Epithelial cell of esophagus (primary cell): ENCODE results near the gene PSPH.
"Not testable (repeated sequence)": the region's sequence is repeated elsewhere in the genome, so short reads cannot be mapped to it uniquely, and the experiment has no call there.

Experiments
- DNase-seq: peaks from one replicate; pipeline ENCODE4 v3.0.0; 2010; ENCODE audit warnings: low read depth
- H3K4me3 ChIP-seq: 2 replicates; pipeline ENCODE4 v1.5.1; 2011; ENCODE audit warnings: mild to moderate bottlenecking, low read length, control low read depth
- TF ChIP-seq, protein P1 (sequence below): IDR thresholded peaks from 2 replicates; pipeline ENCODE4 v1.5.1; 2011; ENCODE audit warnings: low read depth, mild to moderate bottlenecking, low read length, control low read depth, inconsistent platforms; ENCODE audit not compliant: insufficient read depth; ENCODE audit errors: missing control alignments

Gene PSPH

DNA sequence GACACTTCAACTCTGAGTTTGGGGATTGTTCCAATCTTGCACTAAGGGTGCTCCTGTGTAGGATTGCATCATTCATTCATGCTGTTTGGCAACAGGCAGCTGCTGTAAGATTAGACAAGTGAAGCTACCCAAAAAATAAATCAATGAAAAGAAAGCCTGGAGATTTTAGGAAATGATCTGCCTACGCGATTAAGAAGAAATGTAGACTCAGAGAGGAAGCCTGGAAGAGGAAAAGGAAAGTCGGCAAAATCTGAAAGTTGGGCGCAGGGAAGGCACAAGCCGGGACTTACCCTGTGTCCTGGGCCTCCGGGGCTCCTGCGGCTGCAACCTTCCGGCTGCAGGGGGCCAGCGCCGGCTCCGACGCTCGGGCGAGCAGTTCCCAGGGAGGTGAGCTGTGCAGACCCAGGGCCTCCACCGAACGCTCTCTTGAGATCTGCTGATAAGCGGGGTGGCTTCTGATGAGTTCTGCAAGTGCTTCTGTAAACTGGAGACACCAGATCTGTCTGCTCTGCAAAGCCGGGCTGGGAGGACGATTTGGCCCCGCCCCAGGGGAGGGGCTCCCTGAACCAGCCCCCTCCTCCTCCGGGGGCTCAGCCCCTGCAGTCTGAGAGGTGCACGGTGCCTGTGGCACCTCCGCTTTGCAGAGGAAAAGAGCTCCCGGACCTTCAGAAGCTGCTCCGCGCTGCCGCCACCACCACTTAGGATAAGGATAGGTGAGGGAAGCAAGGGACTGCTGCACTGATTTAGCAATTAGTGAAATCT is 17.4 kb downstream of the PSPH start:
- TF ChIP-seq, protein P1, sequence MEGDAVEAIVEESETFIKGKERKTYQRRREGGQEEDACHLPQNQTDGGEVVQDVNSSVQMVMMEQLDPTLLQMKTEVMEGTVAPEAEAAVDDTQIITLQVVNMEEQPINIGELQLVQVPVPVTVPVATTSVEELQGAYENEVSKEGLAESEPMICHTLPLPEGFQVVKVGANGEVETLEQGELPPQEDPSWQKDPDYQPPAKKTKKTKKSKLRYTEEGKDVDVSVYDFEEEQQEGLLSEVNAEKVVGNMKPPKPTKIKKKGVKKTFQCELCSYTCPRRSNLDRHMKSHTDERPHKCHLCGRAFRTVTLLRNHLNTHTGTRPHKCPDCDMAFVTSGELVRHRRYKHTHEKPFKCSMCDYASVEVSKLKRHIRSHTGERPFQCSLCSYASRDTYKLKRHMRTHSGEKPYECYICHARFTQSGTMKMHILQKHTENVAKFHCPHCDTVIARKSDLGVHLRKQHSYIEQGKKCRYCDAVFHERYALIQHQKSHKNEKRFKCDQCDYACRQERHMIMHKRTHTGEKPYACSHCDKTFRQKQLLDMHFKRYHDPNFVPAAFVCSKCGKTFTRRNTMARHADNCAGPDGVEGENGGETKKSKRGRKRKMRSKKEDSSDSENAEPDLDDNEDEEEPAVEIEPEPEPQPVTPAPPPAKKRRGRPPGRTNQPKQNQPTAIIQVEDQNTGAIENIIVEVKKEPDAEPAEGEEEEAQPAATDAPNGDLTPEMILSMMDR = peak; percentile 19
- peak; percentile 73 for DNase-seq

GRCh38 chr7:56032578-56032977 is 18.7 kb downstream of the PSPH start:
- H3K4me3 ChIP-seq, DNase-seq: not testable (repeated sequence)

More for the DNA sequence above, 17.4 kb downstream of the PSPH start:
- peak overlapping the region; percentile 70 for H3K4me3 ChIP-seq

GRCh38 chr7:56031556-56031955 is 19.7 kb downstream of the PSPH start:
- DNase-seq, H3K4me3 ChIP-seq: not testable (repeated sequence)

DNA sequence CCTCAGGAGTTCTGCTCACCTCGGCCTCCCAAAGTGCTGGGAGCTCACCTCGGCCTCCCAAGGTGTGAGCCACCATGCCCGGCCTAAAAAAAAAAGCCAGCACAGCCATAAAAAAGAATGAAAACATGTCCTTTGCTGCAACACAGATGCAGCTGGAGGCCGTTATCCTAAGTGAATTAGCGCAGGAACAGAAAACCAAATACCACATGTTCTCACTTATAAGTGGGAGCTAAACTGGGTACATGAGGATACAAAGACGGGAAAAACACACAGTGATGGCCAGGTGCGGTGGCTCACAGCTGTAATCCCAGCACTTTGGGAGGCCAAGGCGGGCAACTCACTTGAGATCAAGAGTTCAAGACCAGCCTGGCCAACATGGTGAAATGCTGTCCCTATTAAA is 20.9 kb downstream of the PSPH start:
- DNase-seq = no peak
- no peak overlapping the region for H3K4me3 ChIP-seq
- TF ChIP-seq, protein P1 = no peak

DNA sequence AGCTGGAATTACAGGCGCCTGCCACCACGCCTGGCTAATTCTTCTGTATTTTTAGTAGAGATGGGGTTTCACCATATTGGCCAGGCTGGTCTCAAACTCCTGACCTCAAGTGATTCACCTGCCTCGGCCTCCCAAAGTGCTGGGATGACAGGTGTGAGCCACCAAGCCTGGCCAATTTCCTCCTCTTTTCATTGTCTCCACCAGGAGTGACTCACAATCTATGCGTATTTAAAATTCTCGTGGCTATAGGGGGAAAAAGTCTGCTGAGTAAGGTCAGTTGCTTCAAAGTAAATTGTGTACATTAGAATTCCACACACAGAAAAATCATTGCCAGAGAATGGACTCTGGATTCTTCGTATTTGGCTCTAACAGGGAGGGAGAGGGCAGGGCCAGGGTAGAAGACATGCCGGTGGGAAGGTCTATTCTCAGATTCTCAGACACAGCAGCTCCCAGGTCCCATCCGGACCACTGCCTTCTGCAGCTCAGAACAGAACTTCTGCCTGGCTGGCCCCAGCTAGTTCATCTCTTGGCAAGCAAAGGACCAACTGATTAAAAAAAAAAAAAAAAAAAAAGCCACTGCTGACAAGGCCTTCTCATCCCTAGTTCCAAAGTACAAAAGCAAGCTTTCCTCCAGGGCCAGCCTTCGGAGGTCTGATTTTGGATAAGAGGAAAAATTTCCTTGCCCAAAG is 22.2 kb downstream of the PSPH start:
- TF ChIP-seq, protein P1 = no peak
- DNase-seq = peak; percentile 51
- no peak overlapping the region for H3K4me3 ChIP-seq

DNA sequence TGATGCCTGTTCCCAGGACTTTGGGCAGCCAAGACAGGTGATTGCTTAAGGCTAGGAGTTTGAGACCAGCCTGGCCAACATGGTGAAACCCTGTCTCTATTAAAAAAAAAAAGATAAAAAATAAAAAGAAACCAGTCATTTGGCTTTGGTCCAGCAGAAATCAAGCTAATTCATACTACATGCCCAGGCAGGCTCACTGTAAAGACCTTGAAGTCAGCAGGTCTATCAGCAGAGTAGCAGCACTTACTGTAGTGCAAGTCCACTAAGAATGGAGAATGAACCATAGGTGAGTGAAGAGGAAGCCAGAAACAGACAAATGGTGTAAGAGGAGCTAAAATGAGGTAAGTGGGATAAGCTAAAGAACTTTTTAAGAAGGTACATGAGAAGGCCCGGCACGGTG is 24.7 kb downstream of the PSPH start:
- peak; percentile 88 for DNase-seq
- TF ChIP-seq, protein P1 = no peak

GRCh38 chr7:56023500-56023899 is 27.7 kb downstream of the PSPH start:
- H3K4me3 ChIP-seq = no peak overlapping the region
- TF ChIP-seq, protein P1 = no peak
- DNase-seq = no peak

More for the DNA sequence above, 24.7 kb downstream of the PSPH start:
- H3K4me3 ChIP-seq = no peak overlapping the region

DNA sequence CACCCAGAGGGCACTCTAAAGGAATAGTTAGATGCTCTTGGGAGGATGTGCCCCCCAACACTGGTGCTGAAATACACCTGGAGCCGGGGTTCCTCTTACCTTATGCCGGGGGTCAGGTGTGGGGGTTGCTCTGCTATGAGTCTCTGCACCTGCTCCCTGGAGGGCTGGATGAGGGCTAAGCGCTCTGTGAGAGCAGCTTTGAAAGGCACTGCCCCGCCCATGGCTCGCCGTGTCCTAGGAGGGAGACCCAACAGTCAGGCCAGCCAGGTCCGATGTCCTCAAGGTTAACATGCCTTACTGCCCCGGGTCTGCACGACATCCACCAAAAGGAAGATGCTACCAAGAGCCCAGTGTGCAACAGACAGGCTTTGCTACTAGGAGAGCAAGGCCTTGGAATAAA is 31.7 kb downstream of the PSPH start:
- DNase-seq = no peak
- H3K4me3 ChIP-seq = no peak overlapping the region
- TF ChIP-seq, protein P1 = no peak

DNA sequence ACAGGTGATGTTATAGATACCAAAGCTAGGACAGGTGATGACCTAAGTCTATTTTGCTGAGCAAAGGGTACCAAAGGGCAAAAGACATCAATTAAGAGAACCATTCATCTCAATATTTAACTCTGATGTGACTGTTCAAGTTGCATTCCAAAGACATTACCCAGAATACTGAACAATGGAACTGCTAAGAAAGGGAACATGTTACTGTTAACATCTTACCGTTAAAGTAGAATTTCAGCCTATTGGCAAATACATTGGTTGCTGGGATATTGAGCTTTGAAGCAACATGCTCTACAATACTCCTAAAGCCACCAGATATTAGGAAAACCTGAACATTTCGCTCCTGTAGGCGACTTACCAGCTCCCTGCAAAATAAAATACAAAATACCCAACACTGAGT is 34.2 kb downstream of the PSPH start:
- peak; percentile 14 for DNase-seq
- not testable (repeated sequence) for H3K4me3 ChIP-seq
